ENCODE measurements around the gene THSD4.

The THSD4 gene

GRCh38 chr15:71515375-71516186, 400.3 kb downstream of the THSD4 start:
- no peaks in the 10 kb centered on the region for H3K9me3 ChIP-seq (ENCODE audit: control insufficient read depth in 1 of 2, low read length in 2 of 2)
- peaks cover 0 to 8% of the 10 kb centered on the region in 2 donors for H3K4me1 ChIP-seq (ENCODE audit: control insufficient read depth in 1 of 2, insufficient read depth in 2 of 2, low read length in 2 of 2)
- no peak overlapping the region for H3K27ac ChIP-seq (ENCODE audit: low read depth, low read length)
- H3K4me3 ChIP-seq (ENCODE audit: low read depth in 1 of 2, low read length in 2 of 2) = no peak overlapping the region
- no peak overlapping the region for H3K9ac ChIP-seq (ENCODE audit: low read depth in 1 of 2, low read length in 2 of 2)
- H3K36me3 ChIP-seq (ENCODE audit: control insufficient read depth in 1 of 2, insufficient read depth in 2 of 2, low read length in 2 of 2) = no peaks in the 10 kb centered on the region
- no peaks in the 10 kb centered on the region for H3K27me3 ChIP-seq (ENCODE audit: control insufficient read depth in 1 of 2, insufficient read depth in 2 of 2, low read length in 2 of 2)

- Histone ChIP-seq H3K4me1 (ENCODE audit: control insufficient read depth in 1 of 2, insufficient read depth in 2 of 2, low read length in 2 of 2) (peaks cover 0 to 8% of the 10 kb centered on the region in 2 donors), H3K36me3 (ENCODE audit: control insufficient read depth in 1 of 2, insufficient read depth in 2 of 2, low read length in 2 of 2) (no peaks in the 10 kb centered on the region), H3K27me3 (ENCODE audit: control insufficient read depth in 1 of 2, insufficient read depth in 2 of 2, low read length in 2 of 2) (no peaks in the 10 kb centered on the region), H3K9me3 (ENCODE audit: control insufficient read depth in 1 of 2, low read length in 2 of 2) (no peaks in the 10 kb centered on the region), H3K27ac (ENCODE audit: low read depth, low read length) (no peak overlapping the region), H3K4me3 (ENCODE audit: low read depth in 1 of 2, low read length in 2 of 2) (no peak overlapping the region), H3K9ac (ENCODE audit: low read depth in 1 of 2, low read length in 2 of 2) (no peak overlapping the region)
These were observed 402.5 kb downstream of the THSD4 start for GRCh38 chr15:71517751-71518150.

- Histone ChIP-seq H3K4me1 (ENCODE audit: control insufficient read depth in 1 of 2, insufficient read depth in 2 of 2, low read length in 2 of 2) (peaks cover 0 to 8% of the 10 kb centered on the region in 2 donors), H3K9me3 (ENCODE audit: control insufficient read depth in 1 of 2, low read length in 2 of 2) (no peaks in the 10 kb centered on the region), H3K9ac (ENCODE audit: low read depth in 1 of 2, low read length in 2 of 2) (no peak overlapping the region), H3K27me3 (ENCODE audit: control insufficient read depth in 1 of 2, insufficient read depth in 2 of 2, low read length in 2 of 2) (no peaks in the 10 kb centered on the region), H3K36me3 (ENCODE audit: control insufficient read depth in 1 of 2, insufficient read depth in 2 of 2, low read length in 2 of 2) (no peaks in the 10 kb centered on the region), H3K27ac (ENCODE audit: low read depth, low read length) (no peak overlapping the region), H3K4me3 (ENCODE audit: low read depth in 1 of 2, low read length in 2 of 2) (no peak overlapping the region)
These were observed 403.4 kb downstream of the THSD4 start for GRCh38 chr15:71518661-71519060.

- Histone ChIP-seq H3K27me3 (ENCODE audit: control insufficient read depth in 1 of 2, insufficient read depth in 2 of 2, low read length in 2 of 2) (peaks cover 0 to 2% of the 10 kb centered on the region in 2 donors), H3K4me3 (ENCODE audit: low read depth in 1 of 2, low read length in 2 of 2) (no peak overlapping the region), H3K9ac (ENCODE audit: low read depth in 1 of 2, low read length in 2 of 2) (no peak overlapping the region), H3K4me1 (ENCODE audit: control insufficient read depth in 1 of 2, insufficient read depth in 2 of 2, low read length in 2 of 2) (peaks cover 6 to 12% of the 10 kb centered on the region in 2 donors), H3K27ac (ENCODE audit: low read depth, low read length) (no peak overlapping the region), H3K9me3 (ENCODE audit: control insufficient read depth in 1 of 2, low read length in 2 of 2) (no peaks in the 10 kb centered on the region), H3K36me3 (ENCODE audit: control insufficient read depth in 1 of 2, insufficient read depth in 2 of 2, low read length in 2 of 2) (no peaks in the 10 kb centered on the region)
These were observed 411.0 kb downstream of the THSD4 start for GRCh38 chr15:71526060-71526820.

GRCh38 chr15:71529361-71529760, 414.1 kb downstream of the THSD4 start:
- H3K27ac ChIP-seq (ENCODE audit: low read depth, low read length) = no peak overlapping the region
- no peaks in the 10 kb centered on the region for H3K9me3 ChIP-seq (ENCODE audit: control insufficient read depth in 1 of 2, low read length in 2 of 2)
- peaks cover 6 to 12% of the 10 kb centered on the region in 2 donors for H3K4me1 ChIP-seq (ENCODE audit: control insufficient read depth in 1 of 2, insufficient read depth in 2 of 2, low read length in 2 of 2)
- H3K4me3 ChIP-seq (ENCODE audit: low read depth in 1 of 2, low read length in 2 of 2) = no peak overlapping the region
- H3K27me3 ChIP-seq (ENCODE audit: control insufficient read depth in 1 of 2, insufficient read depth in 2 of 2, low read length in 2 of 2) = no peaks in the 10 kb centered on the region
- no peak overlapping the region for H3K9ac ChIP-seq (ENCODE audit: low read depth in 1 of 2, low read length in 2 of 2)
- no peaks in the 10 kb centered on the region for H3K36me3 ChIP-seq (ENCODE audit: control insufficient read depth in 1 of 2, insufficient read depth in 2 of 2, low read length in 2 of 2)

- H3K27ac ChIP-seq (ENCODE audit: low read depth, low read length) = no peak overlapping the region
- no peaks in the 10 kb centered on the region for H3K36me3 ChIP-seq (ENCODE audit: control insufficient read depth in 1 of 2, insufficient read depth in 2 of 2, low read length in 2 of 2)
- H3K9me3 ChIP-seq (ENCODE audit: control insufficient read depth in 1 of 2, low read length in 2 of 2) = no peaks in the 10 kb centered on the region
- H3K4me3 ChIP-seq (ENCODE audit: low read depth in 1 of 2, low read length in 2 of 2) = no peak overlapping the region
- no peaks in the 10 kb centered on the region for H3K27me3 ChIP-seq (ENCODE audit: control insufficient read depth in 1 of 2, insufficient read depth in 2 of 2, low read length in 2 of 2)
- H3K9ac ChIP-seq (ENCODE audit: low read depth in 1 of 2, low read length in 2 of 2) = no peak overlapping the region
- peaks cover 6 to 12% of the 10 kb centered on the region in 2 donors for H3K4me1 ChIP-seq (ENCODE audit: control insufficient read depth in 1 of 2, insufficient read depth in 2 of 2, low read length in 2 of 2)
These were observed 414.8 kb downstream of the THSD4 start for GRCh38 chr15:71530116-71530515.

- Histone ChIP-seq H3K36me3 (ENCODE audit: control insufficient read depth in 1 of 2, insufficient read depth in 2 of 2, low read length in 2 of 2) (no peaks in the 10 kb centered on the region), H3K9ac (ENCODE audit: low read depth in 1 of 2, low read length in 2 of 2) (no peak overlapping the region)
These were observed 417.7 kb downstream of the THSD4 start for GRCh38 chr15:71532994-71533393.

GRCh38 chr15:71538181-71538580, 422.9 kb downstream of the THSD4 start:
- no peak overlapping the region for H3K9ac ChIP-seq (ENCODE audit: low read depth in 1 of 2, low read length in 2 of 2)
- H3K4me3 ChIP-seq (ENCODE audit: low read depth in 1 of 2, low read length in 2 of 2) = no peak overlapping the region
- H3K27me3 ChIP-seq (ENCODE audit: control insufficient read depth in 1 of 2, insufficient read depth in 2 of 2, low read length in 2 of 2) = no peaks in the 10 kb centered on the region
- no peaks in the 10 kb centered on the region for H3K4me1 ChIP-seq (ENCODE audit: control insufficient read depth in 1 of 2, insufficient read depth in 2 of 2, low read length in 2 of 2)
- no peak overlapping the region for H3K27ac ChIP-seq (ENCODE audit: low read depth, low read length)
- no peaks in the 10 kb centered on the region for H3K36me3 ChIP-seq (ENCODE audit: control insufficient read depth in 1 of 2, insufficient read depth in 2 of 2, low read length in 2 of 2)
- H3K9me3 ChIP-seq (ENCODE audit: control insufficient read depth in 1 of 2, low read length in 2 of 2) = no peaks in the 10 kb centered on the region

More at GRCh38 chr15:71532994-71533393, 417.7 kb downstream of the THSD4 start:
- H3K27me3 ChIP-seq (ENCODE audit: control insufficient read depth in 1 of 2, insufficient read depth in 2 of 2, low read length in 2 of 2) = no peaks in the 10 kb centered on the region
- H3K27ac ChIP-seq (ENCODE audit: low read depth, low read length) = no peak overlapping the region
- H3K9me3 ChIP-seq (ENCODE audit: control insufficient read depth in 1 of 2, low read length in 2 of 2) = no peaks in the 10 kb centered on the region
- H3K4me3 ChIP-seq (ENCODE audit: low read depth in 1 of 2, low read length in 2 of 2) = no peak overlapping the region
- peaks cover 6 to 12% of the 10 kb centered on the region in 2 donors for H3K4me1 ChIP-seq (ENCODE audit: control insufficient read depth in 1 of 2, insufficient read depth in 2 of 2, low read length in 2 of 2)

- H3K36me3 ChIP-seq (ENCODE audit: control insufficient read depth in 1 of 2, insufficient read depth in 2 of 2, low read length in 2 of 2) = no peaks in the 10 kb centered on the region
- H3K9me3 ChIP-seq (ENCODE audit: control insufficient read depth in 1 of 2, low read length in 2 of 2) = no peaks in the 10 kb centered on the region
- no peaks in the 10 kb centered on the region for H3K4me1 ChIP-seq (ENCODE audit: control insufficient read depth in 1 of 2, insufficient read depth in 2 of 2, low read length in 2 of 2)
- H3K9ac ChIP-seq (ENCODE audit: low read depth in 1 of 2, low read length in 2 of 2) = no peak overlapping the region
- H3K4me3 ChIP-seq (ENCODE audit: low read depth in 1 of 2, low read length in 2 of 2) = no peak overlapping the region
- no peaks in the 10 kb centered on the region for H3K27me3 ChIP-seq (ENCODE audit: control insufficient read depth in 1 of 2, insufficient read depth in 2 of 2, low read length in 2 of 2)
- H3K27ac ChIP-seq (ENCODE audit: low read depth, low read length) = no peak overlapping the region
These were observed 426.5 kb downstream of the THSD4 start for GRCh38 chr15:71541746-71542145.

- Histone ChIP-seq H3K27me3 (ENCODE audit: control insufficient read depth in 1 of 2, insufficient read depth in 2 of 2, low read length in 2 of 2) (no peaks in the 10 kb centered on the region), H3K36me3 (ENCODE audit: control insufficient read depth in 1 of 2, insufficient read depth in 2 of 2, low read length in 2 of 2) (no peaks in the 10 kb centered on the region), H3K9ac (ENCODE audit: low read depth in 1 of 2, low read length in 2 of 2) (no peak overlapping the region), H3K4me3 (ENCODE audit: low read depth in 1 of 2, low read length in 2 of 2) (no peak overlapping the region), H3K27ac (ENCODE audit: low read depth, low read length) (no peak overlapping the region), H3K4me1 (ENCODE audit: control insufficient read depth in 1 of 2, insufficient read depth in 2 of 2, low read length in 2 of 2) (no peaks in the 10 kb centered on the region), H3K9me3 (ENCODE audit: control insufficient read depth in 1 of 2, low read length in 2 of 2) (no peaks in the 10 kb centered on the region)
These were observed 427.6 kb downstream of the THSD4 start for GRCh38 chr15:71542836-71543235.

Data from duodenal mucosa (tissue), 2 donors.